NCI-H345 (cell line): ENCODE measurements around the gene BDP1.
"Not testable (repeated sequence)": the region's sequence is repeated elsewhere in the genome, so short reads cannot be mapped to it uniquely, and the experiment has no call there.

Source experiments
- DNase-seq: peaks from one replicate; lab custom pipeline; 2025; lab: John Stamatoyannopoulos, UW

The BDP1 gene

GRCh38 chr5:71573591-71573990 is 118.1 kb downstream of the BDP1 start:
- DNase-seq, result no peak

GRCh38 chr5:71575588-71575987 is 120.1 kb downstream of the BDP1 start:
- DNase-seq, result not testable (repeated sequence)

GRCh38 chr5:71576241-71576640 is 120.8 kb downstream of the BDP1 start:
- DNase-seq, result no peak

- DNase-seq, result not testable (repeated sequence)
Observed at GRCh38 chr5:71577839-71578238, 122.4 kb downstream of the BDP1 start.

GRCh38 chr5:71582945-71583584 is 127.6 kb downstream of the BDP1 start:
- no peak for DNase-seq

- no peak for DNase-seq
Observed at GRCh38 chr5:71586052-71586940, 130.8 kb downstream of the BDP1 start.

GRCh38 chr5:71586941-71587765 is 131.7 kb downstream of the BDP1 start, which contains the start of gene MCCC2:
MCCC2 (plus strand) TSS chr5:71587340; CDS start chr5:71587426, 86 bp downstream.
- DNase-seq, result peak; percentile 91

- DNase-seq, result no peak
Observed at GRCh38 chr5:71587766-71588532, 132.5 kb downstream of the BDP1 start.

GRCh38 chr5:71588533-71588885 is 133.1 kb downstream of the BDP1 start:
- no peak for DNase-seq

GRCh38 chr5:71589903-71590302 is 134.5 kb downstream of the BDP1 start:
- DNase-seq, result no peak

GRCh38 chr5:71591100-71591499 is 135.6 kb downstream of the BDP1 start:
- no peak for DNase-seq

- no peak for DNase-seq
Observed at GRCh38 chr5:71596169-71596568, 140.7 kb downstream of the BDP1 start.

- no peak for DNase-seq
Observed at GRCh38 chr5:71597001-71597400, 141.6 kb downstream of the BDP1 start.

- DNase-seq, result no peak
Observed at GRCh38 chr5:71600783-71601182, 145.3 kb downstream of the BDP1 start.

GRCh38 chr5:71601222-71602026 is 146.0 kb downstream of the BDP1 start:
- peak; percentile 7 for DNase-seq

- DNase-seq, result not testable (repeated sequence)
Observed at GRCh38 chr5:71609916-71610315, 154.5 kb downstream of the BDP1 start.

GRCh38 chr5:71615809-71616208 is 160.4 kb downstream of the BDP1 start:
- no peak for DNase-seq
